ENCODE results near the gene EXOC6B.

EXOC6B gene

DNA sequence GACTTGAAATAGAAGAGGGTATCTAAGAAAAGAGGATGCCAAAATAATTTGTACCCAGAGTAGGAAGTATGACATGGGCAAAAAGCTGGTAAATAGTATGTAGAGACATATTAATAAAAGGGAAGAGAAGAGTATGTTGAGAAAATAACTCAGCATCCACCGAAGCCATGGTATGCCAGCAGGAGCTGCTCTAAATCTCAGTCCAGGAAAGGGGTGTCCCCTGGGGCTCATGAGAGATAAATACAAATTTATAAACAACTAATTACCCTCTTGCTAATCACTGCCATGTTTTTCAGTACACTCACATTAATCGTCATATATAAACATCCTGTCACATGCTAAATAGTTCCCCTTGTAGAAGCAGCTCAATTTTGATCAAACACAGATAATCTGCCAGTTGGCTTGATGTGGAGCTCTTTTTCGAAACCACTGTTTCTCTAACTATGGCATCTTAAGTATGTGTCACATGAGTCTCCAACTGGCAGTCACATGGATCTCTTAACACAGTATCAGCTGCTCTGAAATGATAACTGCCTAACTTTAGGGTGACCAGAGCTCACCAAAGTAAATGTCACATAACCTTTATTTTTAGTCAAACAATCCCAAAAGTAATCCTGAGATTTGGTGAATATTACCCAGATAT is 31.9 kb downstream of the EXOC6B start:
- no peak overlapping the region for H3K27ac ChIP-seq
- TF ChIP-seq ZFX (IDR thresholded peaks at IDR 0.05; ENCODE audit: borderline replicate concordance) (no peak), CTCF (IDR thresholded peaks at IDR 0.05) (no peak)

GRCh38 chr2:72789241-72789640 is 36.6 kb downstream of the EXOC6B start:
- no peak for TF ChIP-seq CTCF (IDR thresholded peaks at IDR 0.05)
- TF ChIP-seq ZFX (IDR thresholded peaks at IDR 0.05; ENCODE audit: borderline replicate concordance), result no peak

DNA sequence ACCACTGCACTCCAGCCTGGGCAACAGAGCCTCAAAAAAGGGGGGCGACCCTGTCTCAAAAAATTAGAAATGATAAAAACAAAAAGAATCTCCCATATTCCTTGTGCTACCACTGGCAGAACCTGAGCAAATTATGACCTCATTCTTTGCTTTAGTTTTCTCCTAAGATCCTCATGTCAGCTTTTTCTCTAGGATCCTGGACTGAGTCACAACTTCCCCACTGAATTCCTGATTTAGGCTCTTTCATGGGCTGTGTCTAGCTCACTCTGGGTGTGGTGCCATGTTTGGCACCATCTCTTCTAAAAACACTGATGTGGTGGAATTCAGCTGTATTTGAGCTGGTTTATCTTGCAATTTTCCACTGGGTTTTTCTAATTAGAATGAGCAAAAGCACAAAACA is 37.1 kb downstream of the EXOC6B start:
- TF ChIP-seq CTCF (IDR thresholded peaks at IDR 0.05), result no peak
- no peak for TF ChIP-seq ZFX (IDR thresholded peaks at IDR 0.05; ENCODE audit: borderline replicate concordance)

More at GRCh38 chr2:72789241-72789640, 36.6 kb downstream of the EXOC6B start:
- no peak overlapping the region for H3K27ac ChIP-seq

DNA sequence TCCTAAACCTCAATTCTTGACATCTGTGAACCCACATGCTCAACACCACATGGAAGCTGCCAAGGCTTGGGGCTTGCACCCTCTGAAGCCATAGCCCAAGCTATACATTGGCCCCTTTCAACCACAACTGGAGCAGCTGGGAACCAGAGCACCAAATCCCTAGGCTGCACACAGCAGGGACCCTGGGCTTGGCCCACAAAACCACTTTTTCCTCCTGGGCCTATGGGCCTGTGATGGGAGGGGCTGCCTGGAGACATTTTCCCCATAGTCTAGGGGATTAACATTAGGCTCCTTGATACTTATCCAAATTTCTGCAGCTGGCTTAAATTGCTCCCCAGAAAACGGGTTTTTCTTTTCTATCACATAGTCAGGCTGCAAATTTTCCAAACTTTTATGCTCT is 40.3 kb downstream of the EXOC6B start:
- no peak overlapping the region for H3K27ac ChIP-seq
- TF ChIP-seq ZFX (IDR thresholded peaks at IDR 0.05; ENCODE audit: borderline replicate concordance) (no peak), CTCF (IDR thresholded peaks at IDR 0.05) (no peak)

More for the DNA sequence above, 37.1 kb downstream of the EXOC6B start:
- H3K27ac ChIP-seq, result no peak overlapping the region

DNA sequence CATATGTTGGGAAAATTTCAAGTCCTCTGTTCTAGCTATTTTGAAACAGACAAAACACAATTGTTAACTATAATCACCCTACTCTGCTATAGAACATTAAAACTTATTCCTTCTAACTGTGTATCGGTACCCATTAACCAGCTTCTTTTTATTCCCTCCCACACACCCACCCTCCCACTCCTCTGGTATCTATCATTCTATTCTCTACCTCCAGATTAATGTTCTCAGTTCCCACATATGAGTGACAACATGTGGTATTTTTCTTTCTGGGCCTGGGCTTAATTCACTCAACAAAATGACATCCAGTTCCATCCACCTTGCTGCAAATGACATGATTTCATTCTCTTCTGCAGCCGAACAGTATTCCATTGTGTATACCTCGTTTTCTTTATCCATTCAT is 43.3 kb downstream of the EXOC6B start:
- no peak for TF ChIP-seq ZFX (IDR thresholded peaks at IDR 0.05; ENCODE audit: borderline replicate concordance)
- TF ChIP-seq CTCF (IDR thresholded peaks at IDR 0.05), result no peak
- no peak overlapping the region for H3K27ac ChIP-seq

DNA sequence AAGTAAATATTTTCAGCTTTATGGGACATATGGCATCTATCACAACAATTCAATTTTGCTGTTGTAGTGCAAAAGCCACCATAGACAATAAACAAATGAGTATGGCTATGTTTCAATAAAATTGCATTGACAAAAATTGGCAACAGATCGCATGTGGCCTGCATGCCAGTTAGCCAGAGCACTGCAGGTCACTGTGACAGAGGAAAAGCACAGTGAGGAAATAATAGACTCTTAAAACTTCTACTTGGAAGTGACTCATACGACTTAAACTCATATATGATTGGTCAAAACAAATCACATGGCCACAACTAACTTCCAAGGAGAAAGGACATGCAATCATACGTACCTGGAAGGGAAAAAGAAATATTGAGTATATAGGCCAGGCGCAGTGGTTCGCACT is 44.4 kb downstream of the EXOC6B start:
- H3K27ac ChIP-seq, result no peak overlapping the region
- TF ChIP-seq CTCF (IDR thresholded peaks at IDR 0.05) (no peak), ZFX (IDR thresholded peaks at IDR 0.05; ENCODE audit: borderline replicate concordance) (no peak)

- TF ChIP-seq CTCF (IDR thresholded peaks at IDR 0.05) (no peak), ZFX (IDR thresholded peaks at IDR 0.05; ENCODE audit: borderline replicate concordance) (no peak)
- H3K27ac ChIP-seq, result no peak overlapping the region
Measured at GRCh38 chr2:72780477-72780876, 45.4 kb downstream of the EXOC6B start.
